NCI-H128 (cell line): ENCODE results near the gene JUP.
"Not testable (repeated sequence)": the region's sequence is repeated elsewhere in the genome, so short reads cannot be mapped to it uniquely, and the experiment has no call there.

Source experiments
- DNase-seq: peaks from one replicate; lab custom pipeline; 2025; ENCODE audit not compliant: unreplicated experiment; lab: John Stamatoyannopoulos, UW

Gene JUP

DNA sequence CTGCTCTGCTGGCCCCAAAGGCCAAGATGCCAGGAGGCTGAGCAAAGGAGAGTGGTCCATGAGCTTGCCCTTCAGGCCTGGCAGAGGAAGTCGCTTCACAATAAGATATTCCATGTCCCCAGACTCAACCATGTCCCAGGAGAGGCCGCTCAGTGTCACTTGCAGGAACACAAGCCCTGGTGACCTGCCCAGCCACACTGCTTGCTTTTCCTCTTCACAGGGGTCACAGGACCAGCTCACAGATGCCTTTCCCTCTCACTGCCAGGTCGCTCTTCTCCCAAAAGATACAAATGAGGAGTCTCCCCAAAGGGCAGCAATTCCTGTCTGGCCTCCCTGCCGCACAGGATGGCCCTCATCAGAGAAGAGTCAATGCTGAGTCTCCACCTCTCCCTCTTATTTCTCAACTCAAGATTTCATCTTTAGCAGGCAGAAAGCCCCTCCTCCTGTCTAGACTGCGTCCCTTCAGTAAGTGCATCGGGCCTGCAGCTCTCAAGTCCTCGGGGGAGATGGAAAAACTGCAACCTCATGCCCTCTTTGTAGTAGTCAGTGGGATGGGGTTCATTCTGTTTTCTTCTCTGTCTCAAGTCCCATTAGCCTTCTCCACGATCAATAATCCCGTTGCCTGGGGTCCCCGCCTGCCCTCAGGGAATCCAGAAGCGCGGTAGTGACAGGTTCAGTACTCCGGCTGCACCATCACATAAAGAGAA lies 5.0 kb downstream of the JUP start:
- DNase-seq = no peak

DNA sequence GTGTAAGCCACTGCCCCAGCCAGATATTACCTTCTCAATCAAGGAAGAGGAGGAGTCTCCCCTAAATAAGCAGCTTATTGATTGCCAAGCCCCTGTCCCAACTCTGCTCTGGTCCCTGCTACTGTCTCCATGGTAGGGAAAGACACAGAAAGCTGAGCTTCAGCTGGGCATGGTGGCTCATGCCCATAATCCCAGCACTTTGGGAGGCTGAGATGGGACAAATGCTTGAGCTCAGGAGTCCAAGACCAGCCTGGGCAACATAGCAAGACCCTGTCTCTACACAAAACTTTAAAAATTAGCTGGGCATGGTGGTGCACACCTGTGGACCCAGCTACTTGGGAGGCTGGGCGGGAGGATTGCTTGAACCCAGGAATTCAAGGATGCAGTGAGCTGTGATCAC lies 6.6 kb downstream of the JUP start:
- DNase-seq = no peak

DNA sequence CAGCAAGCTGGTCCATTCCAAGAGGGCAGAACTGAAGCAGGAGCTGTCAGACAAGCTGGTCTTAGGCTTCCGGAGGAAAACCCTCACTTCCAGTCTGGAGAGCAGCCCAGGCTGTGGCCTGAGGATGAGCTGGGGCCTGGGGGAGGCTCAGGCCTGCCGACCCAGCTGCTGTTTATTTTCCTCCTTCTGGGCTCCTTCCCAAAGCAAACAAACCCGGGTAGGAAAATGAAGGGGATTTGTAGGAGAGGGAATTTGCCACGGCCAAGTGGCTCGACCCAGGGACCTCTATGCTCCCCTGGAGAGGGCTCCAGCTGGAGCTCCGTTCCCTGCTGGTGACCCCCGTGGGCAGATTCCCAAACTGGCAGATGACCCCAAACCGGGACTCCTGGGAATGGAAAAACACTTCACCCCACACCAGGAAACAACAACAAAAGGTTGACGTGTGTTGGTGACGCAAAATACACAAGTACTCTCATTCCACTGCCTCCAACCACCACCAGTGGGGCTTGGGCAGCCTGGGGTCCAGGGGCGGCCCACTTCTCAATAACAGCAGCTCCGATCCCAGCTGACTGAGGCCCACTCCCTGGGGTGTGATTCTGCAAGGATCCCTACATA lies 8.8 kb downstream of the JUP start:
- DNase-seq = no peak

DNA sequence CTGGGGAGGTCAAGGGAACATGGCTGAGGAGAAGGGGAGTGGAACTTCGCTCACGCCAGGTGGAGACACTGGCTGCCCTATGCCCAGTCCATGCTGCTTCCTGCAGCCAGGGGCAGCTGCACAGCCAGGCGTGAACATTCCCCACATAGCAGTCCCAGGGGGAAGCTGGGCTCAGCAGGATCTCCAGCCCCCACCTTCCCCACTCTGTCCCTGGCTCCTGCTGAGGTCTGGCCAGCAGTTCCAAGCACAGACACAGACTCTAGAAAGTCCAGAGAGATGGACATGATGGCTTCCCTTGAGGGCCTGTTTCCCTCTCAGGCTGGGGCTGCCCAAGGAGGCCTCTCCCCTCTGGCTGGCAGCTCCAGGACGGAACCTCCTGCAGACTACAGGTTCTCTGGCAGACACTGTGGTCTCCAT lies 9.3 kb downstream of the JUP start:
- DNase-seq = no peak

DNA sequence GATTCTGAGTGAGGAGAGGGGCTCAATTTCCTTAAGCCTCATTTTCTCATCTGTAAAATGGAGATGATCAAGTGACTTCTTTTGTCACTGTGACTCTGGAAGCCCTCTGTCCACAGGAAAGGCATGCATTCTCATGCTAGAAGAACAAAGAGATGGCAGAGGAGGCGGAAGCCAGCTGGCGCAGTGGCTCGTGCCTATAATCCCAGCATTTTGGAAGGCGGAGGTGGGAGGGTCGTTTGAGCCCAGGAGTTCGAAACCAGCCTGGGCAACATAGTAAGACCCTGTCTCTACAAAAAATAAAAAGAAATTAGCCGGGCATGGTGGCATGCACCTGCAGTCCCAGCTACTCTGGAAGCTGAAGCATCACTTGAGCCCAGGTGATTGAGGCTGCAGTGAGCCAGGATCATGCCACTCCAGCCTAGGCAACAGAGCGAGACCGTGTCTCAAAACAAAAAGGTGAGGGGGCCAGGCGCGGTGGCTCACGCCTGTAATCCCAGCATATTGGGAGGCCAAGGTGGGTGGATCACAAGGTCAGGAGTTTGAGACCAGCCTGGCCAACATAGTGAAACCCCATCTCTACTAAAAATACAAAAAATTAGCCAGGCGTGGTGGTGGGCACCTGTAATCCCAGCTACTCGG lies 10.1 kb downstream of the JUP start:
- DNase-seq = not testable (repeated sequence)

DNA sequence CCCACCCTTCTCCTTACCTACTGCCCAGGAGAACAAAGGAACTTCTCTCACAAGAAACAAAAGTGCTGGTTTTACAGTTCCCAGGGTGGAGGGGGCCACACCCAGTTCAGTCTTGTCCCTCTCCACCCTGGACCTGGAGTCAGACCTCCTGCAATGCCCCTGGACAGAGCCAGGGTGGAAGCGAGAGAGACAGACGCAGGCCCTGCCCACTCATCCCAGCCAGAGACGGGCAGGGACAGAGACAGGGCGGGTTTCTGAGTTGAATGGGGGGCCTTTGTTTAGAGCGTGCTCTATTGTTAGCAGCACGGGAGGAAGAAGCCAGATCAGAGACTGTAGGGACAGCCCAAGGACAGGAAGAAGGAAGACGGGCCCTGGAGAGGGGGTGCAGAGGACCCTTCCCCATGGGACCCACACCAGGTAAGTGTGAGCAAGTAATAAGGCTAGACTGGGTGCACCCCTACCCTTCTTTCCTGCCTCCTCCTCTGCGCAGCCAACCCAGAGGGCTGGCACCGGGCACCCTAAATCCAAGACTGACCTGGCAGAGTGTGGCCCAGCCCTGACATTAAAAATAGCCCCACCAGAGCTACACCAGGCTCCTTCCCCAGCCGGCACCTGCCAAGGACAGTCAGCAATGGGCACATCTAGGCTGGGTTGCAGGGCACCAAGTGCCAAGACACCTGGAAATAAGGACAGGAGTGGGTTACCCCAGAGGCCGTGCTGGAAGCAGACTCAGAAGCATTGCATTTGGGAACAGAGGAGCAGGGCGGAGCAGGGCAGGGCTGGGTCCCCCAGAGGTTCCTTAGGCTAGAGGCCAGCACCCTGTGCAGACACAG lies 10.9 kb downstream of the JUP start:
- DNase-seq = no peak

DNA sequence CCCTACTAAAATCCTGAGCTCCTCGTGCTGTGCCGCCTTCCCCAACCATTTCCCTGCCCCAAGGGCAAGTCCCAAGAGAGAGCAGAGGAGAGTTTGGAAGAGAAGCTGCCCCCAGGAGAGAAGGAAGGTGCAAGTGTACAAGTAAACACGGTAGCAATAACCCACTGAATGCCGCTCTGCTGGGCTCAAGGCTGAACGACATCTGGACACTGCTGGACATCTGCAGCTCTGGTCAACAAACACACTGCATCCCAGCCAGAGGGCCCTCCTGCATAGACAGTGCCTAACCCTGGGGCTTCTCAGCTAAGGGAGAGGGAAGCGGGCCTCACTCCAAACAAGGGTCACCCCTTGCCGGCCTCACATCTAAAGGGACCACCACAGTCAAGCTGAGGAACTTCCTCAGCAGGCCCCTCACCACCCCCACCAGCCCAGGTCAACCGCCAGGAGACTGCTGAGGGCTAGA lies 12.7 kb downstream of the JUP start:
- DNase-seq = no peak

DNA sequence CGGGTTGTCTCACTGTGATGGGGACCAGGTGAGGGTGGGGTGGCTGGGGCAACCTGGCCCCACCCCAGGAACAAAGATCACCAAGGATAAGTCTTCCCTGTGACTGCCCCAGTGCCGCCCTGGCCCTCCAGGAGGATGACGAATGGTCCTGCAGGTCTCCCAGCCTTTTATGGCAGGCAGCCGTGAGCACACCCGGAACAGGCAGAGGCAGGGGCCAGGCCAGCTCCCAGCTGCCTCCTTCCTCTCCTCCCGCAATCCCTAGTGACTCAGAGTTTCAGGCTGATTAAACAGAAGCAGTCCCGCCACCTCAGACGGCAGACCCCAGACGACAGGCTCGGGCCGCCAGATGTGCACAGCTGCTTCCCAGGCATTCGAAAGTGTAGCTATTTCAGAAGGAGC lies 13.3 kb downstream of the JUP start:
- no peak for DNase-seq

DNA sequence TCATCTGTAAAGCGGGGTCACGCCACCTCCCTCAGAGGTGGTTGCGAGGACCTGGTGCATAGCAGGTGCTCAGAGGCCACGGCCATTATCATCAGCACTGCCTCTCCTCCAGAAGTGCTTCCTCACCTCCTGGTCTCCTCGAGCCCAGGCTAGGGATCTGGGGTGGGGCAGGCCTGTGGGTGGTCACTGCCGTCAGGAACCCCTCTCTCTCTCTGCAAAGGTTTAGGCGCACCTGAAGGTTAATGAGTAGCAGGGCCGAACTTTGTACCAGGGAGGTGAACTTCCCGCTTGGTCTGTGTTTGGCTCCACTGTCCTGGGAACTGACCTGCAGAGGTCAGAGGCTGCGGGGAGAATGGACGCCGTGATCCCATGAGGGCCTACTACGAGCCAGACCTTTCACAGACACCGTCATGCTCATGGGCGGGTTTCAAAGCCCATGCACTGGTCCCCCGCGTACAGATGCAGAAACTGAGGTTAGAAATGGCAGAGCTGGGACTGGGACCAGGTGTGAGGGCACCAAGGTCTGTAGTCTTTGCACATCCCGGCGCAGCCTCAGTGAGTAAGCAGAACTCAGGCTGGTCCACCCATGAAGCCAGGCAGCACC lies 13.8 kb downstream of the JUP start:
- no peak for DNase-seq

DNA sequence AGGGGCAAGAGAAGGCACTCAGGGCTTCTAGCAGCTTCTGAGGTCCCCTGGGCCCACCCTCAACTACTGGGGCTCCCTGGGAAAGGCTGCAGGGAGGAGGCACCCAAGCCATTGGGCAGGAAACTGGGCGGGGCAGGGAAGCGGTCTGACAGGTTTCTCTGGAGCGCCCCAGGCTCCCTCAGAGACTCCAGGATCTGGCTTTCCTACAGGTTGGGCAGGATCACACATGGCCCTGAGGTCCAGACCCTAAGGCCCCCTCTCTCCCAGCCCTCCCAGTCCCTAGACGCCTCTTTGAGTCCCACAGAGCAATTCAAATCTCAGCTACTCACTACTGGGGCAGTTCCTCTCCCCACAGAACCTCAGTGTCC lies 14.3 kb downstream of the JUP start:
- DNase-seq = no peak

DNA sequence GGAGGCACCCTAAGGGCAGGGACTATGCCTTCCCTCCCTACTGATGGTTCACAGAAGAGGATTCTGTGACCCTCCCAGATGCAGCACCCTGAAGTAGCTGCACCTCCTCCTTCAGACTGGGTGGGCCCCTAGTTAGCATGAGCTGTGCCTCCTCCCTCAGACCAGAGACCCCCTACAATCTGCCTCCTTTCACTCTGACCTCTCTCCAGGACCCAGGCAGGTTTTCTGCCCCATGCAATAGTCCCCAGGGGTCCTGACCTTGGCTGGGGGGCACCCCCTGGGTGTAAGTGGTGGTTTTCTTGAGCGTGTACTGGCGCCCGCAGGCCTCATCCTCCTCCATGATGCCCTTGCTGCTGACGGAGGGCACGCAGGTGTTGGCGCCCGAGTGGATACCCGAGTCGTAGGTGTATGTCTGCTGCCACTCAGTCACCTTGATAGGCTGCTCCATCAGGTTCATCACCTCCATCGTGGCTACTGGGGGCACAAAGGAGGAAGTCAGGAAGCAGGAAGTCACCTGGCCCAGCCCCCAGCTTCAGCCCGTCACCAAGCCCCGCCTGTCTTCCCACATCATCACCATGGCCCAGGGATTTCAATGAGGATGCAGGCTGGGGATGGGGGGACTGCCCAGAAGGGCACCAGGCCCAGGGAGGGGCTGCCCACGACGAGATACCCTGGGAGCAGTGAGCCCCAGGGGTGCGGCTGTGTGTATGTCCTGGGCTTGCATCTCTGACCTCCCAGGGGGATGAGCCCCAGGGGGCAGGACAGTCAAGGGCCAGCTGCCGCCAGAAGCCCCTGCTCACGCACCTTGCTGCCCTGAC lies 14.9 kb downstream of the JUP start:
- no peak for DNase-seq

DNA sequence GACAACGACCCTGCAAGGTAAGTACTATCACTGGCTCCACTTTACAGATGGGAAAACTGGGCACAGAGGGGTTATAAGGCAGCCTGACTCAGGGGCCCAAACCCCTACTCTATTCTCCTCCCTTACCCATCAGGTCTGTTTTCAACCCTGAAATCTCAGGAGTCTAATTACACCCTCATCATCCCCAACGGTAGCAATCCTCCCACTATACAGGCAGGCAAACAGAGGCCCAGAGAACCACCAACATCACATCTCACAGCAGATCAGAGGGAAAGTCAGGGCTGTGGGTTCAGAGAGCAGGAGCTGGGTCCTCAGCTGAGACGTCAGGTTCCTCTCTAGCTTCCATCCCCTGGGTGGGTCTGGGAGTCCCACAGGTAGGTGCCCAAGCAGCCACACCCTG lies 16.5 kb downstream of the JUP start:
- DNase-seq = no peak

DNA sequence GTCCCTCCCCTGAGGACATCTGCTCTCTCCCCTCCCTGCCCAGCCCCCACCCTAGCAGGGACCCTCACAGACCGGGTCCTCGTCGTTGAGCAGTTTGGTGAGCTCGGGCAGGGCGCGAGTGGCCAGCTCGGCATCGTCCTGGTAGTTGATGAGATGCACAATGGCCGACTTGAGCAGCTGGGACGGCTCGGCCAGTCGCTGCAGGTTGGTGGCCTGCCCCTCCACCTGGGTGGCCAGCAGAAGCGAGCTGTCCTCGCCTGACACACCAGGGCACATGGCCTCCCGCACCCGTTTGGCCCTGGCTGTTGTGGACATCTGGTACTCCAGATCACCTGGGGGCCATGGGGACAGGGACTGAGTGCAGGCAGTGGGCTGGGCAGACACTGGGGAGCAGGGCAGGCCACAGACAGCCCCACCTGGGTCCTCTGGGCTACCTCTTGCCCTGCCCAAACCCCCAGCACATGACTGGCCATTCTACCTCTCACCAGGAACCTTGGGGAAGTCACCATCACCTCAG lies 17.1 kb downstream of the JUP start:
- DNase-seq = no peak

DNA sequence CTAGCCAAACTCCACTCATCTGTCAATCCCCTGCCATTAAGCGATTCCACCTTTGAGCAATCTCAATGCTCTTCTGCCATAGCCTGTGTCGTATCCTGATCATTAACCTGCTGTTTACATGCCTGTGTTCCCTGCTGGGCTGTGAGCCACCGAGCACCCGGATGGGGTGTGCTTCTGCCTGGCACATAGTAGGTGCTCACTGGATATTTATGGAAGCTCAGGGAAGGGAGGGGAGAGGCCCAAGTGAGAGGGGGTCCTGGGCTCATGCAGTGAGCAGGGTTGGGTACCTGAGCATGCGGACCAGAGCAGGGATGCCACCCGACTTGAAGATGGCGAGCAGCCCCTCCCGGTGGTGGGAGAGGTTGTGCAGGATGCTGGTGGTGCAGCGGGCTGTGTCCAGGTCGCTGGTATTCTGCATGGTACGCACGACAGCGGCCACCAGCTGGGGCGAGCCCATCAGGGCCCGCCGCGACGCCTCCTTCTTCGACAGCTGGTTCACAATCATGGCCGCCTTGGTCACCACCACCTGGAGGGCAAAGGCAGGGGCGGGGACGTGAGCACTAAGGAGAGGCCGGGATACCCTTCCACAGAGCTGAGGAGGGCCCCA lies 17.7 kb downstream of the JUP start:
- no peak for DNase-seq

DNA sequence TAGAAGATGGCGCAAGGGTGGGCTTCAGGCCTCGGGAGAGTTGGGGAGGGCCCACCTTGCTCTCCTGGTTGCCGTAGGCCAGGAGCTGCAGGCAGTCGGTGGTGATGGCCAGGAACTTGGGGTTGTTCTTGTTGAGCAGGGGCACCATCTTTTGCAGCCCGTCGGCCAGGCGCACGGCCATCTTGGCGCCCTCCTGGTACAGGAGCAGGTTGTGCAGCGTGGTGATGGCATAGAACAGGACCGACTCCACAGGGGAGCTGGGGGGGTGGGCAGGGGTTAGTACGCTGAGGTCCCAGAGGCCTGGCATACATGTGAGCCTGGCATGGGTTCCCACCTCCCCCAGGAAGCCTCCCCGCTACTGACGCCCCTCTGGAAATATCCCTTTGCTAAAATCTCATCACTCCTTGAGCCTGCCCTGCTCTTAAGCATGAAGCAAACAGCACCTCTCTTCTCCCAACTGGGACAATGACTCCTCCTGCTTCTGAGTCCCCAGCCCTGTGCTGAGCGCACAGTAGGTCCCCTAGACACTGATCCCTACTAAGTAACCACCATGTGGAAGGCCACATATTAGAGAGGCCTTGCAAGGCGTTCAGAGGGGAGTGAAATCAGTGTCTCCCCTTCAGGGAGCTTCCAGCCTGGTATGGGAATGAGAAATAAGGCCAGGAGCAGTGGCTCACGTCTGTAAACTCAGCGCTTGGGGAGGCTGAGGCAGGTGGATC lies 19.0 kb downstream of the JUP start:
- no peak for DNase-seq

DNA sequence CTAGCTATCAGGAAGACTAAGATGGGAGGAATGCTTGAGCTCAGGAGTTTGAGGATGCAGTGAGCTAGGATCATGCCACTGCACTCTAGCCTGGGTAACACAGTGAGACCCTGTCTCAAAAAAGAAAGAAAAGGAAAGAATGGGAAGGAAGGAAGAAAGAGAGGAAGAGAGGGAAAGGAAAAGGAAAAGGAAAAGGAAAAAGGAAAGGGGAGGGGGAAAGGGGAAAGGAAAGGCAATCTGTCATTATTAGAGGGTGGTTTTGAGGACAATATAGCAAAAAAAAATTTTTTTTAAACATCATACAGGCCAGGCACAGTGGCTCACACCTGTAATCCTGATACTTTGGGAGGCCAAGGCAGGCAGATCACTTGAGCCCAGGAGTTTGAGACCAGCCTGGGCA lies 20.4 kb downstream of the JUP start:
- DNase-seq = no peak

DNA sequence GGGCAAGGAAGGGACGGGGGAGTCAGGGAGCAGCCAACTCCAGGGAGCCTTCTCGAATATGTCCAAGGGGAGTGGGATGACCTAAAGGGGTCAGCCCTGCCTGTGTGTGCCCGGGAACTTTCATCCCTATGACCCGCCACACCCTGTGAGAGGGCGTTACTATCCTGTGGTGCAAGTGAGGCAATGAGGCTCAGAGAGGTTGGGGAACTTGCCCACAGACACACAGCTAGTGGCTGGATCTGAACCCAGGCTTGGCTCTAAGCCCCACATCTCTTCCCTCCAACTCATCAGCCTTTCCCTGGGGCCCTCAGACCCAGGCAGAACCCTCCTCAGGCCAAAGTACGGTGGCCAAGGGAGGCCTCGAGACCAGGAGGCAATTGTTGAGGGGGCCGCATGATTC lies 23.2 kb downstream of the JUP start:
- DNase-seq = no peak

DNA sequence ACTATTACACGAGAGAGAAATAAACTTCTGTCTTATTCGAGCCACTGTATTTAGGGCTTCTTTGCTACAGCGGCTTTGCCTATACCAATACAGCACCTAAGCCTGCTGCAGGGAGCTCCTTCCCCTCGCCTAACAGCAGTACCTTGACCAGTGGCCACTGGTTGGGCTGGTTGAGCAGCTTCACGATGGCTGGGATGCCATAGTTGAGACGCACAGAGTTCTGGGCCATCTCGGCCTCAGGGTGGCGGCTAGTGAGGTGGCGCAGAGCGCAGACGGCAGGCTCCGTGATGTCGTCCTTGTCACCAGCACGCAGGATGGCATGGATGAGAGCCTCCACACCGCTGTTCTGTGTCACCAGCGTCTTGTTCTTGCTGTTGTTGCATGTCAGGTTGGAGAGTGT lies 23.7 kb downstream of the JUP start:
- no peak for DNase-seq

DNA sequence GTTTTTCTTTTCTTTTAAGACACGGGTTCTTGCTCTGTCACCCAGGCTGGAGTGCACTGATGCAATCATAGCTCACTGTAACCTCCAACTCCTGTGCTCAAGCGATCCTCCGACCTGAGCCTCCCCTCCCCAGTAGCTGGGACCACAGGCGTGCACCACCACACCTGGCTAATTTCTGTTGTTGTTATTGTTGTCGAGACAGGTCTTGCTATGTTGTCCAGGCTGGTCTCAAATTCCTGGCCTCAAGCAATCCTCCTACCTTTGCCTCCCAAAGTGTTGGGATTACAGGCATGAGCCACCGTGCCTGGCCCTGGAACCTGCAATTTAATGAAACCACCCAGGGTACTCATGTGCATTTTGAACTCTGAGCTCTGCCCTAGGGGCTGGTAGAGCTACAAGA lies 24.1 kb downstream of the JUP start:
- DNase-seq = no peak
